Activated CD4-positive, alpha-beta T cell treated with anti-CD3 and anti-CD28 coated beads for 1 hour (primary cell): ENCODE results near the gene PLK3.
"Not testable (repeated sequence)": the region's sequence is repeated elsewhere in the genome, so short reads cannot be mapped to it uniquely, and the experiment has no call there.

Source experiments
- DNase-seq: peaks from one replicate; pipeline ENCODE4 v3.0.0-alpha.2; 2020

Gene PLK3

GRCh38 chr1:44788120-44788860 is 11.9 kb upstream of the PLK3 start, which contains the start of gene BEST4:
BEST4 (minus strand) TSS chr1:44788170; CDS start chr1:44787705, 465 bp downstream.
- no peak for DNase-seq

- no peak for DNase-seq
Measured at GRCh38 chr1:44790968-44791801, 9.0 kb upstream of the PLK3 start.

- DNase-seq, result no peak
Measured at GRCh38 chr1:44792736-44793502, 7.3 kb upstream of the PLK3 start.

- not testable (repeated sequence) for DNase-seq
Measured at GRCh38 chr1:44797886-44798285, 2.3 kb upstream of the PLK3 start.

- no peak for DNase-seq
Measured at GRCh38 chr1:44798481-44799365, 1.5 kb upstream of the PLK3 start.

GRCh38 chr1:44801491-44802305 is 1.5 kb downstream of the PLK3 start:
- no peak for DNase-seq

- DNase-seq, result no peak
Measured at GRCh38 chr1:44802306-44803061, 2.3 kb downstream of the PLK3 start.

GRCh38 chr1:44803062-44803311 is 2.8 kb downstream of the PLK3 start:
- no peak for DNase-seq

- DNase-seq, result no peak
Measured at GRCh38 chr1:44803312-44804095, 3.3 kb downstream of the PLK3 start.

- no peak for DNase-seq
Measured at GRCh38 chr1:44805311-44806024, 5.3 kb downstream of the PLK3 start.

- no peak for DNase-seq
Measured at GRCh38 chr1:44806025-44806703, 6.0 kb downstream of the PLK3 start.

- no peak for DNase-seq
Measured at GRCh38 chr1:44806704-44807363, 6.7 kb downstream of the PLK3 start, which contains the start of gene DYNLT4. DYNLT4 (minus strand) TSS chr1:44807351; CDS start chr1:44806668, 683 bp downstream.

GRCh38 chr1:44807364-44808062 is 7.3 kb downstream of the PLK3 start:
- peak; percentile 83 for DNase-seq

- no peak for DNase-seq
Measured at GRCh38 chr1:44808063-44808937, 8.1 kb downstream of the PLK3 start, which contains the start of gene BTBD19. BTBD19 (plus strand) TSS chr1:44808523; CDS start chr1:44808821, 298 bp downstream.

GRCh38 chr1:44808938-44809917 is 9.1 kb downstream of the PLK3 start:
- peak; percentile 84 for DNase-seq
